Gastrocnemius medialis (tissue), 4 donors: ENCODE data around the gene C6. TPM values are rescaled to one million over a fixed set of nuclear protein-coding genes. Genes with fewer than 3 reads are reported as not detected.
A peak's percentile ranks its signal among the peaks of the same experiment; 100 is the strongest.
"Not testable (repeated sequence)": the region's sequence is repeated elsewhere in the genome, so short reads cannot be mapped to it uniquely, and the experiment has no call there.

Source experiments
- ATAC-seq, 2 donors: fragments of 150-250 bp; one replicate each; pipeline ENCODE4 v1.9.1; 2016
- DNase-seq, 2 donors: peaks; one replicate each; pipeline ENCODE4 v3.0.0-alpha.2; 2019
- H3K27ac ChIP-seq, 4 donors: fragments of 200-600 bp; sonication (generic); 1 replicate in 1 of 4; 2 replicates in 3 of 4; pipeline ENCODE4 v1.5.1; 2016 to 2018; ENCODE audit warnings: mild to moderate bottlenecking in 2 of 4, moderate library complexity in 1 of 4
- H3K27me3 ChIP-seq, 3 donors: fragments of 200-600 bp; sonication (generic) in 2 of 3; 1 replicate in 1 of 3; 2 replicates in 2 of 3; pipeline versions ENCODE4 v1.5.1 to v1.6.0; 2016 to 2019; ENCODE audit warnings: mild to moderate bottlenecking in 1 of 3, moderate library complexity in 1 of 3
- H3K36me3 ChIP-seq, 2 donors: fragments of 200-600 bp; sonication (generic) in 1 of 2; one replicate each; pipeline ENCODE4 v1.5.1; 2017 to 2018
- H3K4me1 ChIP-seq, 2 donors: fragments of 200-600 bp; sonication (generic) in 1 of 2; one replicate each; pipeline ENCODE4 v1.5.1; 2016 to 2017; ENCODE audit warnings: mild to moderate bottlenecking in 2 of 2
- H3K4me3 ChIP-seq, 4 donors: fragments of 200-600 bp; sonication (generic) in 3 of 4; 1 replicate in 1 of 4; 2 replicates in 3 of 4; pipeline ENCODE4 v1.5.1; 2016 to 2019; ENCODE audit warnings: mild to moderate bottlenecking in 2 of 4
- H3K9me3 ChIP-seq, 3 donors: fragments of 200-600 bp; sonication (generic) in 2 of 3; 1 replicate in 1 of 3; 2 replicates in 2 of 3; pipeline ENCODE4 v1.5.1; 2016 to 2019
- CTCF ChIP-seq, 5 experiments: fragments of 450-650 bp in 3 of 5; fragments of 200-600 bp in 2 of 5; sonication (generic) in 2 of 5; IDR thresholded peaks in 4 of 5; conservative IDR thresholded peaks in 1 of 5; 1 replicate in 4 of 5; 2 replicates in 1 of 5; pipeline ENCODE4 v1.5.1; 2016 to 2019; ENCODE audit warnings: antibody characterized with exemption in 5 of 5, mild to moderate bottlenecking in 3 of 5, moderate library complexity in 3 of 5
- POLR2A ChIP-seq, 2 donors: fragments of 450-650 bp; IDR thresholded peaks; one replicate each; pipeline ENCODE4 v1.6.1; 2017; ENCODE audit warnings: antibody characterized with exemption in 2 of 2, mild to moderate bottlenecking in 2 of 2, moderate library complexity in 2 of 2
- in situ Hi-C, 4 donors: fragments of 200-750 bp; cut with MboI; loops; one replicate each; pipeline versions ENCODE4 v1.15.0 to v1.8.0; 2017; ENCODE audit warnings: low sequenced_read_pairs in 4 of 4
- intact Hi-C: fragments of 100-400 bp; cut with DNase I; formaldehyde crosslinking; loops from one replicate; pipeline ENCODE4 v1.15.1; 2023; ENCODE audit warnings: low total_unique reads
- total RNA-seq, 4 donors: library from RNA; depleted of rRNA; stranded (reverse); fragments of >200 nt; gene quantifications; one replicate each; pipeline versions ENCODE4 v1.1.0 to v1.2.3, GENCODE V29; 2016

Gene C6
- total RNA-seq, 4 donors from 2014 or later: 0.46 to 1.4 (median 0.97) TPM; not detected in 1

- ATAC-seq: no peak
- in situ Hi-C loops (no loop called here), intact Hi-C loops (no loop called here)
Measured at GRCh38 chr5:41234475-41234874, 21.1 kb upstream of the C6 start.

GRCh38 chr5:41232797-41233196 is 19.5 kb upstream of the C6 start:
- intact Hi-C loops (no loop called here), in situ Hi-C loops (no loop called here)
- Histone ChIP-seq H3K4me3 (no peak overlapping the region), H3K27ac (no peak overlapping the region), H3K27me3 (no peaks in the 10 kb centered on the region), H3K4me1 (no peaks in the 10 kb centered on the region), H3K36me3 (no peaks in the 10 kb centered on the region), H3K9me3 (peaks cover 0 to 3% (median 0%) of the 10 kb centered on the region in 3 donors)
- no peak for ATAC-seq
- DNase-seq: no peak
- TF ChIP-seq CTCF (IDR thresholded peaks at IDR 0.05 in 4 of 5, conservative IDR thresholded peaks at IDR 0.05 in 1 of 5) (no peak), POLR2A (IDR thresholded peaks at IDR 0.05) (no peak)

More at GRCh38 chr5:41234475-41234874, 21.1 kb upstream of the C6 start:
- no peak for TF ChIP-seq POLR2A (IDR thresholded peaks at IDR 0.05)
- TF ChIP-seq CTCF (IDR thresholded peaks at IDR 0.05 in 4 of 5, conservative IDR thresholded peaks at IDR 0.05 in 1 of 5): no peak
- no peaks in the 10 kb centered on the region for H3K36me3 ChIP-seq
- no peaks in the 10 kb centered on the region for H3K4me1 ChIP-seq
- DNase-seq: no peak
- no peaks in the 10 kb centered on the region for H3K27me3 ChIP-seq
- no peak overlapping the region for H3K4me3 ChIP-seq
- H3K27ac ChIP-seq: no peak overlapping the region
- peaks cover 0 to 3% (median 0%) of the 10 kb centered on the region in 3 donors for H3K9me3 ChIP-seq

GRCh38 chr5:41230276-41230675 is 16.9 kb upstream of the C6 start:
- H3K36me3 ChIP-seq, intact Hi-C loops, H3K9me3 ChIP-seq, ATAC-seq, H3K27ac ChIP-seq, DNase-seq, H3K4me3 ChIP-seq, H3K4me1 ChIP-seq, H3K27me3 ChIP-seq, in situ Hi-C loops: not testable (repeated sequence)

GRCh38 chr5:41223962-41224361 is 10.6 kb upstream of the C6 start:
- no peaks in the 10 kb centered on the region for H3K27me3 ChIP-seq
- DNase-seq: no peak
- in situ Hi-C loops: no loop called here
- H3K36me3 ChIP-seq: no peaks in the 10 kb centered on the region
- no peak overlapping the region for H3K4me3 ChIP-seq
- TF ChIP-seq CTCF (IDR thresholded peaks at IDR 0.05 in 4 of 5, conservative IDR thresholded peaks at IDR 0.05 in 1 of 5): no peak
- no peak for TF ChIP-seq POLR2A (IDR thresholded peaks at IDR 0.05)
- intact Hi-C loops: no loop called here
- no peaks in the 10 kb centered on the region for H3K9me3 ChIP-seq
- no peak overlapping the region for H3K27ac ChIP-seq
- ATAC-seq: no peak
- H3K4me1 ChIP-seq: no peaks in the 10 kb centered on the region

DNA sequence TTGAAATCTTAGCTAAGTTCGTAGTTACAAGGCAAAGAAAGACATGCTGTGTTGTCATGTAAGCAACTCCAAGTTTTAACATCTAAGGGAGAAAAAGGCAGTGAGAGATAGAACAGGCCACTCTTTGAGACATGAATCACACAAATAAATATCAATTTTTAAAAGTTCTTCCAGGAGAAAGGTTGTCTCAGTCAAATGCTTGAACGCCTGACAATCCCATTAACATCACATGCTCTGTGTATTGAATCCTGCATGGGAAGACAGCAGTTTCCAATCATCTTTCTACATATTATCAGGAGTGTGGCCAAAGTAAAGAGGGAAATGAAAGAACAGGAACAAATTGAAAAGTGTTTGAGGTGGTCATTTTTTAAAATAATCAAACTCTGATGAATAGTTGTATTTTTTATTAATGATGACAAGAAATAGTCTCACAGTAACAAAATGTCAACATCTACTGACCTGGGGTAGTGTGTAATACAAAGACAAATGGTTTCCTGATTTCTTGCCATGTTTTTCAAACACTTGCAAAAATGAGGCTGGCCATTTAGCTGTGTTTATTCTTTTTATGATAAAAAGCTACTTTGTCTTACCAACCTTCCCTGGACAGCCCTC is 6.4 kb upstream of the C6 start:
- H3K9me3 ChIP-seq: no peaks in the 10 kb centered on the region
- TF ChIP-seq POLR2A (IDR thresholded peaks at IDR 0.05): no peak
- no peak for TF ChIP-seq CTCF (IDR thresholded peaks at IDR 0.05 in 4 of 5, conservative IDR thresholded peaks at IDR 0.05 in 1 of 5)
- peak overlapping the region in 2 of 4 donors; percentile 25 to 28 for H3K27ac ChIP-seq
- H3K27me3 ChIP-seq: no peaks in the 10 kb centered on the region
- intact Hi-C loops: loop anchor here (1.0 kb wide), 1 partner anchor 7 kb away; no protein-coding TSS in a partner anchor
- no peak for DNase-seq
- ATAC-seq: no peak
- in situ Hi-C loops: no loop called here
- H3K36me3 ChIP-seq: no peaks in the 10 kb centered on the region
- H3K4me1 ChIP-seq: no peaks in the 10 kb centered on the region
- H3K4me3 ChIP-seq: no peak overlapping the region
